ENCODE measurements around the gene NFKBIE. TPM values are rescaled to one million over a fixed set of nuclear protein-coding genes. Genes with fewer than 3 reads are reported as not detected.

The NFKBIE gene
- polyA plus RNA-seq, 1 donor from 2014 or later: 16.8 TPM

DNA sequence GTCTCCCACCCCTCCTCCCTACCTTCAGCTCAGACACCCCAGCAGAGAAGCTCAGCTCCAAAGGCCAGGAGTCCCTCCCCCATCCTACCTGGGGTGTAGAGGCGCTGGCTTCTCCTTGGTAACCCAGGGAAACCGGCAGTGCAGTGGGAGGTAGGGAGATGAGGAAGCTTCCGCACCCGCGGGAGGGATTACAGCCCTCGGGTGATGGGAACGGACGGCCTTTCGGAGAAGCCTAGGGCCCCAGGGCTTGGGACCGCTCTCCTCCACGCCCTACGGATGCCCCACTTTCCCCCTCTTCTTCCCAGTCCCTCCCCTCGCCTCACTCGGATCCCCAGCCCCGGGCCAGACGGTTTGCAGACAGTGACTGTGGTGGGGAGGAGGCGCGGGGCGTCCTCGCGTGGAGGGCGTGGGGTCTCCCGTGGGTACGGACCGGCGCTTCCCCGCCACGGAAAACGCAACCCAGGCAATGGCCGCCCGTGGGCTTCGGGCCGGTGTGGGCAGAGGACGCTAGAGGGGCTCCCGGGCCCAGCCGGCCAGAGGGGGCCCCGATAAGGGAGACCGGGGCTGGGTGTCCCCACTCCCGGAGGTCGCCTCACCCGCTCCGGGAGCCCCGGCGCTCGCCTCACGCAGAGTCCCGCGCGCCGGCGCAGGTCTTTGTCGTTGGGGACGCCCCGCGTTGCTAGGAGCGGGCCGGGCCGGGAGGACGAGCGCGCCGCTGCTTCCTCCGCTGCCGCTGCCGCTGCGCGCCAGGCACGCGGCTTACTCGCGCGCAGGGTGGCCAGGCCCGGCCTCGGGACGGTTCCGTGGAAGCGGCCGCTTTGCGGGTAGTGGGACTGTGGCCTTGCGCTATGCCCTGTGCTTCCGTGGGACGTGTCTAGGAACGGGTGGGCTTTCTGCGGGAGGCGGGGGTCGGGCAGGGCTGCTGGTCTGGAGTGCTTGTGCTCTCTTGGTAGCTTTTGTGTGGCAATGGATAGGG lies 32.0 kb upstream of the NFKBIE start:
- H3K4me3 ChIP-seq (ENCODE audit: low read length): peak overlapping the region; percentile 95
- no peaks in the 10 kb centered on the region for H3F3A ChIP-seq (ENCODE audit: insufficient read depth, low read length, poor library complexity, severe bottlenecking)
- no peaks in the 10 kb centered on the region for H3K36me3 ChIP-seq (ENCODE audit: insufficient read depth, low read length)
- H3K9me3 ChIP-seq (ENCODE audit: low read length): no peaks in the 10 kb centered on the region
- H3K27ac ChIP-seq (ENCODE audit: low read length): peak overlapping the region; percentile 31
- TF ChIP-seq POLR2AphosphoS5 (IDR thresholded peaks at IDR 0.05) (peak; percentile 47), SMC3 (conservative IDR thresholded peaks at IDR 0.05; ENCODE audit: poor library complexity) (peak; percentile 50), EP300 (conservative IDR thresholded peaks at IDR 0.05; ENCODE audit: poor library complexity, severe bottlenecking) (peak; percentile 17), EZH2 (IDR thresholded peaks at IDR 0.05; ENCODE audit: borderline replicate concordance, insufficient read depth, low read length, poor library complexity, severe bottlenecking) (no peak), TAF1 (IDR thresholded peaks at IDR 0.05; ENCODE audit: low read depth) (peak; percentile 35), MXI1 (conservative IDR thresholded peaks at IDR 0.05; ENCODE audit: poor library complexity, severe bottlenecking) (peak; percentile 96), RAD21 (conservative IDR thresholded peaks at IDR 0.05) (peak; percentile 40)
- TF ChIP-seq, protein P1, sequence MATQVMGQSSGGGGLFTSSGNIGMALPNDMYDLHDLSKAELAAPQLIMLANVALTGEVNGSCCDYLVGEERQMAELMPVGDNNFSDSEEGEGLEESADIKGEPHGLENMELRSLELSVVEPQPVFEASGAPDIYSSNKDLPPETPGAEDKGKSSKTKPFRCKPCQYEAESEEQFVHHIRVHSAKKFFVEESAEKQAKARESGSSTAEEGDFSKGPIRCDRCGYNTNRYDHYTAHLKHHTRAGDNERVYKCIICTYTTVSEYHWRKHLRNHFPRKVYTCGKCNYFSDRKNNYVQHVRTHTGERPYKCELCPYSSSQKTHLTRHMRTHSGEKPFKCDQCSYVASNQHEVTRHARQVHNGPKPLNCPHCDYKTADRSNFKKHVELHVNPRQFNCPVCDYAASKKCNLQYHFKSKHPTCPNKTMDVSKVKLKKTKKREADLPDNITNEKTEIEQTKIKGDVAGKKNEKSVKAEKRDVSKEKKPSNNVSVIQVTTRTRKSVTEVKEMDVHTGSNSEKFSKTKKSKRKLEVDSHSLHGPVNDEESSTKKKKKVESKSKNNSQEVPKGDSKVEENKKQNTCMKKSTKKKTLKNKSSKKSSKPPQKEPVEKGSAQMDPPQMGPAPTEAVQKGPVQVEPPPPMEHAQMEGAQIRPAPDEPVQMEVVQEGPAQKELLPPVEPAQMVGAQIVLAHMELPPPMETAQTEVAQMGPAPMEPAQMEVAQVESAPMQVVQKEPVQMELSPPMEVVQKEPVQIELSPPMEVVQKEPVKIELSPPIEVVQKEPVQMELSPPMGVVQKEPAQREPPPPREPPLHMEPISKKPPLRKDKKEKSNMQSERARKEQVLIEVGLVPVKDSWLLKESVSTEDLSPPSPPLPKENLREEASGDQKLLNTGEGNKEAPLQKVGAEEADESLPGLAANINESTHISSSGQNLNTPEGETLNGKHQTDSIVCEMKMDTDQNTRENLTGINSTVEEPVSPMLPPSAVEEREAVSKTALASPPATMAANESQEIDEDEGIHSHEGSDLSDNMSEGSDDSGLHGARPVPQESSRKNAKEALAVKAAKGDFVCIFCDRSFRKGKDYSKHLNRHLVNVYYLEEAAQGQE (IDR thresholded peaks at IDR 0.05; ENCODE audit: borderline replicate concordance): peak; percentile 25
- TF ChIP-seq, protein P2, sequence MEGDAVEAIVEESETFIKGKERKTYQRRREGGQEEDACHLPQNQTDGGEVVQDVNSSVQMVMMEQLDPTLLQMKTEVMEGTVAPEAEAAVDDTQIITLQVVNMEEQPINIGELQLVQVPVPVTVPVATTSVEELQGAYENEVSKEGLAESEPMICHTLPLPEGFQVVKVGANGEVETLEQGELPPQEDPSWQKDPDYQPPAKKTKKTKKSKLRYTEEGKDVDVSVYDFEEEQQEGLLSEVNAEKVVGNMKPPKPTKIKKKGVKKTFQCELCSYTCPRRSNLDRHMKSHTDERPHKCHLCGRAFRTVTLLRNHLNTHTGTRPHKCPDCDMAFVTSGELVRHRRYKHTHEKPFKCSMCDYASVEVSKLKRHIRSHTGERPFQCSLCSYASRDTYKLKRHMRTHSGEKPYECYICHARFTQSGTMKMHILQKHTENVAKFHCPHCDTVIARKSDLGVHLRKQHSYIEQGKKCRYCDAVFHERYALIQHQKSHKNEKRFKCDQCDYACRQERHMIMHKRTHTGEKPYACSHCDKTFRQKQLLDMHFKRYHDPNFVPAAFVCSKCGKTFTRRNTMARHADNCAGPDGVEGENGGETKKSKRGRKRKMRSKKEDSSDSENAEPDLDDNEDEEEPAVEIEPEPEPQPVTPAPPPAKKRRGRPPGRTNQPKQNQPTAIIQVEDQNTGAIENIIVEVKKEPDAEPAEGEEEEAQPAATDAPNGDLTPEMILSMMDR (IDR thresholded peaks at IDR 0.05; ENCODE audit: poor library complexity, severe bottlenecking): no peak
- H3K4me2 ChIP-seq (ENCODE audit: low read length): peak overlapping the region; percentile 62
- peak overlapping the region; percentile 76 for H2AFZ ChIP-seq (ENCODE audit: low read depth, low read length)
- peak overlapping the region; percentile 71 for H3K9ac ChIP-seq (ENCODE audit: low read length)
- no peaks in the 10 kb centered on the region for H3K9me2 ChIP-seq (ENCODE audit: insufficient read depth, low read length)
- H4K20me1 ChIP-seq (ENCODE audit: insufficient read depth): no peaks in the 10 kb centered on the region
- no peaks in the 10 kb centered on the region for H3K79me2 ChIP-seq (replicated peaks; ENCODE audit: insufficient read depth, low read length)
- H3K27me3 ChIP-seq (ENCODE audit: insufficient read depth, low read depth, low read length): no peaks in the 10 kb centered on the region

DNA sequence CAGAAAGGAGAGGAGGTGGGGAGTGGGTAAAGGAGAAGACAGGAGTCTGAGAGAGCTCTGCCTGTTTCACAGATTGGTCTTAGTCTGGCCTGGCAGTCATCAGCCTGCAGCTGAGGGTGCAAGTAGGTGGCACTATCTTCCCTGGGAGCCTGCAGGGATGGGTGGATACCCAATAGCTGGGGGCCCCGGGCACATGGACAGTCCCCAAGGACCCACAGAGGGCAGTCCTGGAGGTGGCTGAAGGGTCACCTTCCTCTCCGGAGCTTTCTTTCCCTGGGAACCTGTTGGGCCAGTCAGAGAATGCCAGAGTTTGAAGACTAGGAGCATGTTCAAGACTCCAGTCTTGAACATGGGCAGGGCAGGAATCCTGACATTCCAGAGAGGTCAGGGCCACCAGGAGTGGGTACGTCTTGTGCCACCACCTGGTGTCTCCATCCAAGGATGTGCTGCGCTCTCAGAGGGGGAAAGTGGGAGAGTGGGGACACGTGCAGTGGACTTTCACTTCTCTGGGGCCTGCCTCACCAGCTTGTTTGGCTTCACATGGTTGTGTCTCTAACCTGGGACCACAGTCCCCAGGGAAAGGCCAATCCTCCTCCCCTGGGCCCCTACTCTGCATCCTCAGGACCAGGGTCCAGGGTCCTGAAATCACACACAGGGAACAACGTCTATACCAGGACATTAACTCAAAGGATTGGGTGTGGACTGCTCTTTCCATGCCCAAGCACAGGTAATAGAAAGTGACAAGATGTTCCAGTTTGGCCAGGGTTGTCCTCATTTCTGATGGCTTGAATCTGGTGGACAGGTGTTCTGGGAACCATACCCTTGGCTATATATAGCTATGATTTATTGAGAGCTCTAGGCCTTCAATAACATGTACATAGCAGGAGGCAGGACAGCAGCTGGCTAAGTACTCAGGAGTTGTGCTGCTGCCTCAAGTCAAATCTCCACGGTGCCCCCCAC lies 29.8 kb upstream of the NFKBIE start:
- Histone ChIP-seq H3K9me3 (ENCODE audit: low read length) (no peaks in the 10 kb centered on the region), H3K79me2 (replicated peaks; ENCODE audit: insufficient read depth, low read length) (no peaks in the 10 kb centered on the region), H3K9ac (ENCODE audit: low read length) (no peak overlapping the region), H3K4me3 (ENCODE audit: low read length) (no peak overlapping the region), H2AFZ (ENCODE audit: low read depth, low read length) (no peak overlapping the region), H4K20me1 (ENCODE audit: insufficient read depth) (no peaks in the 10 kb centered on the region), H3F3A (ENCODE audit: insufficient read depth, low read length, poor library complexity, severe bottlenecking) (no peaks in the 10 kb centered on the region), H3K9me2 (ENCODE audit: insufficient read depth, low read length) (no peaks in the 10 kb centered on the region), H3K27ac (ENCODE audit: low read length) (no peak overlapping the region), H3K27me3 (ENCODE audit: insufficient read depth, low read depth, low read length) (no peaks in the 10 kb centered on the region), H3K36me3 (ENCODE audit: insufficient read depth, low read length) (no peaks in the 10 kb centered on the region), H3K4me2 (ENCODE audit: low read length) (no peak overlapping the region)
- TF ChIP-seq POLR2AphosphoS5 (IDR thresholded peaks at IDR 0.05): no peak
- TF ChIP-seq EP300 (conservative IDR thresholded peaks at IDR 0.05; ENCODE audit: poor library complexity, severe bottlenecking): no peak
- TF ChIP-seq SMC3 (conservative IDR thresholded peaks at IDR 0.05; ENCODE audit: poor library complexity): no peak
- TF ChIP-seq TAF1 (IDR thresholded peaks at IDR 0.05; ENCODE audit: low read depth): no peak
- TF ChIP-seq EZH2 (IDR thresholded peaks at IDR 0.05; ENCODE audit: borderline replicate concordance, insufficient read depth, low read length, poor library complexity, severe bottlenecking): no peak
- TF ChIP-seq MXI1 (conservative IDR thresholded peaks at IDR 0.05; ENCODE audit: poor library complexity, severe bottlenecking): no peak
- TF ChIP-seq, protein P2 (IDR thresholded peaks at IDR 0.05; ENCODE audit: poor library complexity, severe bottlenecking): no peak
- TF ChIP-seq, protein P1 (IDR thresholded peaks at IDR 0.05; ENCODE audit: borderline replicate concordance): no peak
- TF ChIP-seq RAD21 (conservative IDR thresholded peaks at IDR 0.05): no peak
